H9 (cell line): ENCODE results near the gene DEDD2. TPM values are rescaled to one million over a fixed set of nuclear protein-coding genes. Genes with fewer than 3 reads are reported as not detected.

Source experiments
- DNase-seq: peaks from one replicate; pipeline ENCODE4 v3.0.0-alpha.2; 2017
- H2AFZ ChIP-seq: one replicate; pipeline ENCODE4 v1.6.1; 2013; ENCODE audit warnings: mild to moderate bottlenecking, low read length, control low read depth, moderate library complexity
- H2AK5ac ChIP-seq: 2 replicates; pipeline ENCODE4 v1.6.1; 2013; ENCODE audit warnings: low read length, control low read depth, mixed read lengths; ENCODE audit not compliant: insufficient read length
- H2BK120ac ChIP-seq: one replicate; pipeline ENCODE4 v1.6.1; 2013; ENCODE audit warnings: low read depth, mild to moderate bottlenecking, low read length, control low read depth, inconsistent platforms; ENCODE audit not compliant: poor library complexity, severe bottlenecking
- H2BK12ac ChIP-seq: 2 replicates; pipeline ENCODE4 v1.6.1; 2013; ENCODE audit warnings: low read length, control low read depth, mixed read lengths, low read depth; ENCODE audit not compliant: insufficient read length
- H2BK15ac ChIP-seq: 2 replicates; pipeline ENCODE4 v1.6.1; 2013; ENCODE audit warnings: low read depth, low read length, control low read depth
- H2BK20ac ChIP-seq: one replicate; pipeline ENCODE4 v1.6.1; 2013; ENCODE audit warnings: low read depth, mild to moderate bottlenecking, low read length, control low read depth, inconsistent platforms; ENCODE audit not compliant: poor library complexity, severe bottlenecking
- H2BK5ac ChIP-seq: 2 replicates; pipeline ENCODE4 v1.6.1; 2013; ENCODE audit warnings: low read length, control low read depth, mixed read lengths; ENCODE audit not compliant: insufficient read length
- H3K14ac ChIP-seq: 2 replicates; pipeline ENCODE4 v1.6.1; 2013; ENCODE audit warnings: low read length, control low read depth; ENCODE audit not compliant: insufficient read depth
- H3K18ac ChIP-seq: 2 replicates; pipeline ENCODE4 v1.6.1; 2013; ENCODE audit warnings: low read depth, mild to moderate bottlenecking, mixed read lengths, low read length, control low read depth; ENCODE audit not compliant: insufficient read length
- H3K23ac ChIP-seq: 2 replicates; pipeline ENCODE4 v1.6.1; 2013; ENCODE audit warnings: low read length, control low read depth, mixed read lengths, low read depth; ENCODE audit not compliant: insufficient read length
- H3K23me2 ChIP-seq: 2 replicates; pipeline ENCODE4 v1.6.1; 2013; ENCODE audit warnings: low read depth, mild to moderate bottlenecking, mixed read lengths, low read length, control low read depth; ENCODE audit not compliant: insufficient read length, poor library complexity, severe bottlenecking
- H3K27ac ChIP-seq: 2 replicates; pipeline ENCODE4 v1.5.1; 2013; ENCODE audit warnings: low read length, control low read depth, mixed read lengths, low read depth; ENCODE audit not compliant: insufficient read length
- H3K27me3 ChIP-seq: 2 replicates; pipeline ENCODE4 v1.6.1; 2013; ENCODE audit warnings: low read length, control low read depth, inconsistent platforms; ENCODE audit not compliant: insufficient read depth
- H3K4ac ChIP-seq: 2 replicates; pipeline ENCODE4 v1.6.1; 2013; ENCODE audit warnings: low read depth, mild to moderate bottlenecking, control low read depth, inconsistent platforms, low read length, moderate library complexity
- H3K4me1 ChIP-seq: 2 replicates; pipeline ENCODE4 v1.6.1; 2013; ENCODE audit warnings: low read length, control low read depth, inconsistent platforms; ENCODE audit not compliant: insufficient read depth
- H3K4me2 ChIP-seq: 2 replicates; pipeline ENCODE4 v1.6.1; 2013; ENCODE audit warnings: low read length, control low read depth, mixed read lengths; ENCODE audit not compliant: insufficient read length, insufficient read depth
- H3K56ac ChIP-seq: 2 replicates; pipeline ENCODE4 v1.6.1; 2013; ENCODE audit warnings: low read depth, mild to moderate bottlenecking, mixed read lengths, low read length, control low read depth; ENCODE audit not compliant: insufficient read length
- H3K79me1 ChIP-seq: 2 replicates; pipeline ENCODE4 v1.6.1; 2013; ENCODE audit warnings: low read depth, mild to moderate bottlenecking, moderate library complexity, low read length, control low read depth, inconsistent platforms; ENCODE audit not compliant: insufficient read depth, poor library complexity, severe bottlenecking
- H3K79me2 ChIP-seq: 2 replicates; pipeline ENCODE4 v1.6.1; 2013; ENCODE audit warnings: low read length, control low read depth, inconsistent platforms; ENCODE audit not compliant: insufficient read depth
- H3K9ac ChIP-seq: 2 replicates; pipeline ENCODE4 v1.6.1; 2013; ENCODE audit warnings: low read length, control low read depth, mixed read lengths; ENCODE audit not compliant: insufficient read length; ENCODE audit errors: extremely low read depth
- H3K9me3 ChIP-seq: one replicate; pipeline ENCODE4 v1.6.1; 2013; ENCODE audit warnings: low read depth, low read length, inconsistent platforms; ENCODE audit not compliant: control insufficient read depth
- H3T11ph ChIP-seq: one replicate; pipeline ENCODE4 v1.6.1; 2013; ENCODE audit warnings: mild to moderate bottlenecking, low read length, control low read depth, inconsistent platforms
- H4K20me1 ChIP-seq: one replicate; pipeline ENCODE4 v1.6.1; 2013; ENCODE audit not compliant: control insufficient read depth, insufficient read length, insufficient read depth
- H4K5ac ChIP-seq: 2 replicates; pipeline ENCODE4 v1.6.1; 2013; ENCODE audit warnings: low read depth, mild to moderate bottlenecking, mixed read lengths, low read length, control low read depth; ENCODE audit not compliant: insufficient read length
- H4K8ac ChIP-seq: replicated peaks from 2 replicates; pipeline ENCODE4 v1.6.1; 2013; ENCODE audit warnings: low read length, control low read depth, mixed read lengths, low read depth; ENCODE audit not compliant: insufficient read length
- H4K91ac ChIP-seq: 2 replicates; pipeline ENCODE4 v1.6.1; 2013; ENCODE audit warnings: low read depth, mild to moderate bottlenecking, moderate library complexity, mixed read lengths, low read length, control low read depth; ENCODE audit not compliant: insufficient read length
- H3K27ac Mint-ChIP-seq, 3 experiments: 2 replicates in 2 of 3; 3 replicates in 1 of 3; pipeline ENCODE4 v1.8.0; 2020 to 2021; ENCODE audit warnings: mixed read lengths in 3 of 3, mild to moderate bottlenecking in 1 of 3, moderate library complexity in 1 of 3
- H3K27me3 Mint-ChIP-seq: 2 replicates; pipeline ENCODE4 v1.8.0; 2021; ENCODE audit warnings: low read depth, mild to moderate bottlenecking, moderate library complexity, mixed read lengths
- H3K36me3 Mint-ChIP-seq, 3 experiments: 2 replicates in 2 of 3; 3 replicates in 1 of 3; pipeline ENCODE4 v1.8.0; 2020 to 2021; ENCODE audit warnings: low read depth in 3 of 3, mixed read lengths in 3 of 3; ENCODE audit not compliant: insufficient read depth in 1 of 3
- H3K4me1 Mint-ChIP-seq, 2 experiments: 2 replicates each; pipeline ENCODE4 v1.8.0; 2020; ENCODE audit warnings: mixed read lengths in 2 of 2
- H3K4me3 Mint-ChIP-seq, 2 experiments: 2 replicates in 1 of 2; 3 replicates in 1 of 2; pipeline ENCODE4 v1.8.0; 2020 to 2021; ENCODE audit warnings: mild to moderate bottlenecking in 2 of 2, mixed read lengths in 2 of 2, moderate library complexity in 1 of 2
- H3K9me3 Mint-ChIP-seq, 2 experiments: 2 replicates in 1 of 2; 3 replicates in 1 of 2; pipeline ENCODE4 v1.8.0; 2020; ENCODE audit warnings: mild to moderate bottlenecking in 2 of 2, mixed read lengths in 2 of 2, moderate library complexity in 1 of 2
- WGBS: extraction: QIAGEN DNeasy Blood & Tissue Kit; methylation state at CpG from one replicate; pipeline ENCODE4 v1.1.7; 2013; ENCODE audit warnings: missing lambda C conversion rate, low lambda C conversion rate, mixed read lengths; ENCODE audit not compliant: insufficient read length; ENCODE audit errors: extremely low coverage; 5-methylcytosine and 5-hydroxymethylcytosine counted together
- total RNA-seq: library from RNA; stranded (reverse); gene quantifications from 2 replicates; pipeline ENCODE4 v1.2.1, GENCODE V29; 2021
- TF ChIP-seq, protein P1 (sequence below): fragments of 200-600 bp; sonication (generic); conservative IDR thresholded peaks from 3 replicates; pipeline ENCODE4 v1.8.0; 2021; ENCODE audit warnings: antibody characterized with exemption, mild to moderate bottlenecking

Gene DEDD2
- total RNA-seq, 1 experiment from 2014 or later, result 32.3 TPM

GRCh38 chr19:42154471-42155323, 62.8 kb downstream of the DEDD2 start:
- Mint-ChIP-seq H3K27ac (no peak overlapping the region), H3K27me3 (peaks cover 63% of the 10 kb centered on the region), H3K9me3 (no peaks in the 10 kb centered on the region), H3K4me3 (no peak overlapping the region), H3K36me3 (no peaks in the 10 kb centered on the region), H3K4me1 (peaks cover 31 to 60% of the 10 kb centered on the region in 2 experiments)
- no peak overlapping the region for H3K27ac ChIP-seq
- no peak overlapping the region for H4K8ac ChIP-seq
- H3K79me1 ChIP-seq, result no peaks in the 10 kb centered on the region
- H2BK5ac ChIP-seq, result no peak overlapping the region
- no peak overlapping the region for H3K18ac ChIP-seq
- no peaks in the 10 kb centered on the region for H4K20me1 ChIP-seq
- no peak overlapping the region for H3T11ph ChIP-seq
- H3K56ac ChIP-seq, result no peak overlapping the region
- H3K27me3 ChIP-seq, result no peaks in the 10 kb centered on the region; the same call in 1 of the 2 replicates
- H3K9me3 ChIP-seq, result no peaks in the 10 kb centered on the region
- H3K9ac ChIP-seq, result no peak overlapping the region
- no peak overlapping the region for H2AK5ac ChIP-seq
- H2BK15ac ChIP-seq, result no peak overlapping the region
- no peak overlapping the region for H3K4me2 ChIP-seq
- H2BK120ac ChIP-seq, result no peak overlapping the region
- no peak overlapping the region for H2BK12ac ChIP-seq
- no peak overlapping the region for H3K14ac ChIP-seq
- no peak overlapping the region for H2BK20ac ChIP-seq
- no peak overlapping the region for H4K91ac ChIP-seq
- no peak overlapping the region for H3K4ac ChIP-seq
- TF ChIP-seq, protein P1, sequence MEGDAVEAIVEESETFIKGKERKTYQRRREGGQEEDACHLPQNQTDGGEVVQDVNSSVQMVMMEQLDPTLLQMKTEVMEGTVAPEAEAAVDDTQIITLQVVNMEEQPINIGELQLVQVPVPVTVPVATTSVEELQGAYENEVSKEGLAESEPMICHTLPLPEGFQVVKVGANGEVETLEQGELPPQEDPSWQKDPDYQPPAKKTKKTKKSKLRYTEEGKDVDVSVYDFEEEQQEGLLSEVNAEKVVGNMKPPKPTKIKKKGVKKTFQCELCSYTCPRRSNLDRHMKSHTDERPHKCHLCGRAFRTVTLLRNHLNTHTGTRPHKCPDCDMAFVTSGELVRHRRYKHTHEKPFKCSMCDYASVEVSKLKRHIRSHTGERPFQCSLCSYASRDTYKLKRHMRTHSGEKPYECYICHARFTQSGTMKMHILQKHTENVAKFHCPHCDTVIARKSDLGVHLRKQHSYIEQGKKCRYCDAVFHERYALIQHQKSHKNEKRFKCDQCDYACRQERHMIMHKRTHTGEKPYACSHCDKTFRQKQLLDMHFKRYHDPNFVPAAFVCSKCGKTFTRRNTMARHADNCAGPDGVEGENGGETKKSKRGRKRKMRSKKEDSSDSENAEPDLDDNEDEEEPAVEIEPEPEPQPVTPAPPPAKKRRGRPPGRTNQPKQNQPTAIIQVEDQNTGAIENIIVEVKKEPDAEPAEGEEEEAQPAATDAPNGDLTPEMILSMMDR, result no peak
- H3K4me1 ChIP-seq, result peaks cover 6% of the 10 kb centered on the region; the same call in 1 of the 2 replicates
- WGBS, result no CpG with 5 or more reads among the region's 15 CpGs
- no peaks in the 10 kb centered on the region for H3K79me2 ChIP-seq
- H3K23ac ChIP-seq, result no peak overlapping the region
- no peaks in the 10 kb centered on the region for H3K23me2 ChIP-seq
- DNase-seq, result no peak
- no peak overlapping the region for H2AFZ ChIP-seq
- no peak overlapping the region for H4K5ac ChIP-seq
